Bronchial epithelial cell (primary cell): ENCODE data around the gene ZNF552. TPM values are rescaled to one million over a fixed set of nuclear protein-coding genes. Genes with fewer than 3 reads are reported as not detected.

Experiments
- DNase-seq: peaks from one replicate; pipeline ENCODE4 v3.0.0-alpha.2; 2010; ENCODE audit warnings: low read depth
- FAIRE-seq: peaks from 2 replicates; lab custom pipeline; 2011; peaks lifted over from hg19 to GRCh38; lab: Jason Lieb, UNC
- H3K27me3 ChIP-seq: 2 replicates; pipeline ENCODE4 v1.5.1; 2011; ENCODE audit warnings: low read length; ENCODE audit not compliant: control insufficient read depth, insufficient read depth
- H3K36me3 ChIP-seq: 2 replicates; pipeline ENCODE4 v1.5.1; 2011; ENCODE audit warnings: low read length; ENCODE audit not compliant: control insufficient read depth, insufficient read depth
- H3K4me3 ChIP-seq: 2 replicates; pipeline ENCODE4 v1.5.1; 2011; ENCODE audit warnings: mild to moderate bottlenecking, low read depth, low read length, control low read depth
- total RNA-seq: library from RNA; depleted of rRNA; stranded (reverse); fragments of >200 nt; gene quantifications from 2 replicates; pipeline ENCODE4 v1.2.1, GENCODE V29; 2014
- TF ChIP-seq, protein P1 (sequence below): IDR thresholded peaks from 2 replicates; pipeline ENCODE4 v1.5.1; 2011; ENCODE audit warnings: mild to moderate bottlenecking, moderate library complexity, low read length, control low read depth, inconsistent platforms; ENCODE audit not compliant: insufficient read depth, severe bottlenecking

ZNF552 gene
- total RNA-seq, 1 donor from 2014 or later, result 8.2 TPM

DNA sequence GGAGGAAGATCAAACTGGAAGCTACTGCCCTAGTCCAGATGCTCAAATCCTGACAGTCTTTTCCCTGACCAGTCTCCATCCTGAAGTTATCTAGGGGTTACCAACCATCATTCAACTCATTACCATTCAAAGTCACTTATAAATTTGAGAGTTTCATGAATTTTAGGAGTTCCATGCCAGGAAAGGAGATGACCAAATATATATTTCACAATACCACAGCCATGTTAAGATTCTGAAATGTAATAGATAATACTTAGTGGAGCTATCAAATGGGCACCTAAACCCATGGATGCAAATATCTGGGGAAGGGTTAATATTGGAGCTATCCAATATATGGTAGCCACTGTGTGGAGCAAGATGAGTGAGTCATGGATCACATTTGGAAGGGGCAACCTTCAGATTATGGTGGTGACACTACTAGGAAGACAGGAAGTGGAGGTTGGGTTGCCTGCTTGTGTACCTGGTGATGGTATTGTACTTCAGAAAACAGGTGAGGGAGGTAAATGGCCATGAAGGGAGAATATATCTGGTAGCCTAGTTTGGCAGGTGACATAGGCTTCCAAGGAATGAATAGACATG is 26.5 kb downstream of the ZNF552 start:
- DNase-seq, result no peak
- H3K27me3 ChIP-seq, result no peaks in the 10 kb centered on the region
- no peak overlapping the region for H3K4me3 ChIP-seq
- FAIRE-seq, result no peak
- H3K36me3 ChIP-seq, result peaks cover 7% of the 10 kb centered on the region
- TF ChIP-seq, protein P1, sequence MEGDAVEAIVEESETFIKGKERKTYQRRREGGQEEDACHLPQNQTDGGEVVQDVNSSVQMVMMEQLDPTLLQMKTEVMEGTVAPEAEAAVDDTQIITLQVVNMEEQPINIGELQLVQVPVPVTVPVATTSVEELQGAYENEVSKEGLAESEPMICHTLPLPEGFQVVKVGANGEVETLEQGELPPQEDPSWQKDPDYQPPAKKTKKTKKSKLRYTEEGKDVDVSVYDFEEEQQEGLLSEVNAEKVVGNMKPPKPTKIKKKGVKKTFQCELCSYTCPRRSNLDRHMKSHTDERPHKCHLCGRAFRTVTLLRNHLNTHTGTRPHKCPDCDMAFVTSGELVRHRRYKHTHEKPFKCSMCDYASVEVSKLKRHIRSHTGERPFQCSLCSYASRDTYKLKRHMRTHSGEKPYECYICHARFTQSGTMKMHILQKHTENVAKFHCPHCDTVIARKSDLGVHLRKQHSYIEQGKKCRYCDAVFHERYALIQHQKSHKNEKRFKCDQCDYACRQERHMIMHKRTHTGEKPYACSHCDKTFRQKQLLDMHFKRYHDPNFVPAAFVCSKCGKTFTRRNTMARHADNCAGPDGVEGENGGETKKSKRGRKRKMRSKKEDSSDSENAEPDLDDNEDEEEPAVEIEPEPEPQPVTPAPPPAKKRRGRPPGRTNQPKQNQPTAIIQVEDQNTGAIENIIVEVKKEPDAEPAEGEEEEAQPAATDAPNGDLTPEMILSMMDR, result no peak

DNA sequence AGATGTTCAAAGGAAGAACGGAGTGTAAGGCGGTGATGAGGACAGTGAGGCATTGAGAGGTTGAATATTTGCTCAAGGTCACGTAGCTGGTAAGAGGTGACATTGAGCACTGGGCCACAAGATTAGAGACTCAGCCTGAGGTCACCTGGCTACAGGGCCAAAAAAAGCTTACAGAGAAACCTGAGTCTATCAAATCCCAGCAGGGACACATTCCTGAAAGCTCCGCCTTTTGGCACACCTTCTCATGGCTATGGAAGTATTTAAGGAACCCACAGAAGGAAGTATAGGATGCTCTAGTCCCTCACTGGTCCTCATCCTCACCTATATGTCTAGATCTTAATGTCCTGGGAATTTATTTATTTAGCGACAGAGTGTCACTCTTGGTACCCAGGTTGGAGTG is 27.8 kb downstream of the ZNF552 start:
- H3K36me3 ChIP-seq, result peaks cover 7% of the 10 kb centered on the region
- TF ChIP-seq, protein P1, result no peak
- no peak overlapping the region for H3K4me3 ChIP-seq
- DNase-seq (no peak), FAIRE-seq (no peak)
- H3K27me3 ChIP-seq, result no peaks in the 10 kb centered on the region

DNA sequence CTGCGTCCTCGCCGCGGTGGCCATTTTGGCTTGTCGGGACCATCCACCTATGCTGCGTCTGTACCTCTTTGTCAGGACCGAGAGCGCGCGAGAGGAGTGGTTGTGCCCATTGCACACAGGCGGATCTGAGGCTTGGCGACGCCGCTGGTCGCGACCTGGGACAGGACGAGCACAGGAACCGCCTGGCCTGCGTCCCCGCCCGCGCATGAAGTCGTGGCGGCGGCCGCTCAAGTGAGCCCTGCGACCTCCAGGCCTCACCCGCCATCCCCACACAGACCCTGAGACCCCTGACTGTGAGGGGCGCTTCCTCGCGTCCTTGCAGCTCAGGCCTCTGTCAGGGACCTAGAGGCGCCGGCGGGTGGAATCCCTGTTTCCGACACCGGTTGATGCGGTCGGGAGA is 28.4 kb downstream of the ZNF552 start:
- FAIRE-seq (no peak), DNase-seq (no peak)
- Histone ChIP-seq H3K36me3 (peaks cover 7% of the 10 kb centered on the region), H3K4me3 (no peak overlapping the region), H3K27me3 (no peaks in the 10 kb centered on the region)
- TF ChIP-seq, protein P1, result no peak

DNA sequence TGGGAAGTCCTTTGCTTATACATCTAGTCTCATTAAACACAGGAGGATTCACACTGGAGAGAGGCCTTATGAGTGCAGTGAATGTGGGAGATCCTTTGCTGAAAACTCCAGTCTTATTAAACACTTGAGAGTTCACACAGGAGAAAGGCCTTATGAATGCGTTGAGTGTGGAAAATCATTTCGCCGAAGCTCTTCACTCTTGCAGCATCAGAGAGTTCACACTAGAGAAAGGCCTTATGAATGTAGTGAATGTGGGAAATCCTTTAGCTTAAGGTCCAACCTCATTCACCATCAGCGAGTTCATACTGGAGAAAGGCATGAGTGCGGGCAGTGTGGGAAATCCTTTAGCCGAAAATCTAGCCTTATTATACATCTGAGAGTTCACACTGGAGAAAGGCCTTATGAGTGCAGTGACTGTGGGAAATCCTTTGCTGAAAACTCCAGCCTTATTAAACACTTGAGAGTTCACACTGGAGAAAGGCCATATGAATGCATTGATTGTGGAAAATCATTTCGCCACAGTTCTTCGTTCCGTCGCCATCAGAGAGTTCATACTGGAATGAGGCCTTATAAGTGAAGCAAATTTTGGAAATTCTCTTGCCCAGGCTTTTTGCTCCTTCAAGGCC is 35.4 kb downstream of the ZNF552 start:
- no peak for DNase-seq
- H3K36me3 ChIP-seq, result peaks cover 21% of the 10 kb centered on the region
- TF ChIP-seq, protein P1, result no peak
- FAIRE-seq, result peak; percentile 23
- no peaks in the 10 kb centered on the region for H3K27me3 ChIP-seq
- no peak overlapping the region for H3K4me3 ChIP-seq

DNA sequence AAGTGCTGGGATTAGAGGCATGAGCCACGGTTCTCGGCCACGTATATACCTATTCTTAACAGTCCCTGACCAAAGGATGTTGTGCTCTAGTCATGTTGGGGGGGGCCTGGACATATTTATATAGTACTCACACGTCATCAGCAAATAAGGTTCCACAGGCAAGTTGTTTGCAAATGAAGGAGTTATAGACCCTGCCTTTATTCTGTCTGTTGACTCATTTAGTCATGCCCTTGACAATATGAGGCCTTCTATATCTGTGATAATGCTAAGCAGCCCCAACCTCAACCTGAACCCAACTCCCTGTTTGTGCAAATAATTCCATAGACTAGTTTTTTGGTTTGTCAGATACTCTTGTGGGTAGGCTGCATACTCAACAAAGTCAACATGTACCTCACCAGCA is 36.4 kb downstream of the ZNF552 start:
- Histone ChIP-seq H3K36me3 (peaks cover 21% of the 10 kb centered on the region), H3K4me3 (no peak overlapping the region), H3K27me3 (no peaks in the 10 kb centered on the region)
- TF ChIP-seq, protein P1, result no peak
- DNase-seq (no peak), FAIRE-seq (no peak)
